ENCODE results near the gene TAB3. TPM values are rescaled to one million over a fixed set of nuclear protein-coding genes. Genes with fewer than 3 reads are reported as not detected.

Gene TAB3
- total and polyA plus RNA-seq, 9 of the 15 experiments (the other 6 are each of a cell fraction or from before 2014, with no cell fraction given) = 2.4 to 31.1 (median 15.5) TPM

DNA sequence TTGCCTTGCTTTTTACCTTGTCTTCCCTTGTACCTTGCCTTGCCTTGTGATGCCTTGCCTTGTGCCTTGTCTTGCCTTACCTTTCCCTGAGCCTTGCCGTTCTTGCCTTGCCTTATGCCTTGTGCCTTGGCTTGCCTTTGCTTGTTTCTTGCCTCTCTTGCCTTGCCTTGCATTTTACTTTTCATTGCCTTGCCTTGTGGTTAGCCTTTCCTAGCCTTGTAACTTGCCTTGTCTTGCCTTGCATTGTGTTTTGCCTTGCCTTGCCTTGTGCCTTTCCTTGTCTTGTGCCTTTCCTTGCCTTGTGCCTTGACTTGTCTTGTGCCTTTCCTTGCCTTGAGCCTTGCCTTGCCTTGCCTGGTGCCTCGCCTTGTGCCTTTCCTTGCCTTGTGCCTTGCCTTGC lies 84.6 kb downstream of the TAB3 start (continued):
- no peak for TF ChIP-seq TBP (optimal IDR thresholded peaks at IDR 0.05; ENCODE audit: low read depth, low read length)
- TF ChIP-seq ZNF24 (IDR thresholded peaks at IDR 0.05) = no peak
- TF ChIP-seq USF2 (CRISPR knock-in tag; IDR thresholded peaks at IDR 0.05) = no peak

DNA sequence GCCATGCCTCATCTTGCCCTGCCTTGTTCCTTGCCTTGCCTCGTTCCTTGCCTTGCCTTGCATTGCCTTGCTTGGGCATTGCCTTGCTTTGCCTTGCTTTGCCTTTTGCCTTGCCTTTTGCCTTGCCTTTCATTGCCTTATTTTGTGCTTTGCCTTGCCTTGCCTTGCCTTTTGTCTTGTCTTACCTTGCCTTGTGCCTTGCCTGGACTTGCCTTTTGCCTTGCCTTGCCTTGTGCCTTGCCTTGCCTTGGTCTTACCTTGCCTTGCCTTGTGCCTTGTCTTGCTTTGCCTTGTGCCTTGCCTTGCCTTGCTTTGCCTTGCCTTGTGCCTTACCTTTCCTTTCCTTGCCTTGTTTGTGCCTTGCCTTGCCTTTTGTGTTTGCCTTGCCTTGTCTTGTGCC lies 88.2 kb downstream of the TAB3 start:
- no peaks in the 10 kb centered on the region for H3K9me3 ChIP-seq (replicated peaks; ENCODE audit: control insufficient read depth, insufficient read depth, low read depth, low read length)
- no peaks in the 10 kb centered on the region for H3K36me3 ChIP-seq (ENCODE audit: control insufficient read depth, insufficient read depth, low read length)
- H3K79me2 ChIP-seq (ENCODE audit: control insufficient read depth, insufficient read depth, low read length) = no peaks in the 10 kb centered on the region
- H3K9me1 ChIP-seq (ENCODE audit: control insufficient read depth, insufficient read depth, low read length) = no peaks in the 10 kb centered on the region
- no peak overlapping the region for H3K27ac ChIP-seq (ENCODE audit: extremely low read depth, low read depth, low read length)
- ATAC-seq (no peak), DNase-seq (ENCODE audit: extremely low read depth in 1 of 4, low spot score in 3 of 4) (no peak), FAIRE-seq (no peak)
- no TSS peak for BruUV-seq (replicated peaks)
- H3K4me1 ChIP-seq (replicated peaks in 1 of 2; ENCODE audit: control insufficient read depth in 2 of 2, insufficient read depth in 2 of 2, low read length in 2 of 2) = no peaks in the 10 kb centered on the region
- H3K4me2 ChIP-seq (ENCODE audit: insufficient read depth, low read length) = no peak overlapping the region
- CTCF ChIA-PET (ENCODE audit: low intra/inter-chr PET ratio) = no interaction called here
- TF ChIP-seq ATF1 (CRISPR knock-in tag; IDR thresholded peaks at IDR 0.05) (no peak), ATF1 (tag; IDR thresholded peaks at IDR 0.05) (no peak), SMAD3 (CRISPR knock-in tag; conservative IDR thresholded peaks at IDR 0.05) (no peak), IFI16 (CRISPR knock-in tag; IDR thresholded peaks at IDR 0.05) (no peak), TOE1 (IDR thresholded peaks at IDR 0.05; ENCODE audit: borderline replicate concordance) (no peak), TOE1 (CRISPR knock-in tag; IDR thresholded peaks at IDR 0.05; ENCODE audit: borderline replicate concordance, low read depth) (no peak), RBM25 (IDR thresholded peaks at IDR 0.05; ENCODE audit: low read depth, low read length, severe bottlenecking) (no peak), KAT8 (IDR thresholded peaks at IDR 0.05; ENCODE audit: low read depth) (no peak), DMBX1 (CRISPR knock-in tag; IDR thresholded peaks at IDR 0.05; ENCODE audit: borderline replicate concordance) (no peak), CEBPZ (IDR thresholded peaks at IDR 0.05; ENCODE audit: borderline replicate concordance, low read depth, low read length) (no peak)
- intact Hi-C loops (cut with micrococcal nuclease) = no loop called here
- WGBS (ENCODE audit: insufficient coverage, low coverage, missing lambda C conversion rate) = 0% methylated on average over 1 of the region's 1 CpG
- H3K4me3 ChIP-seq = no peak overlapping the region
- H3K9ac ChIP-seq (ENCODE audit: insufficient read depth in 1 of 2, low read depth in 2 of 2, low read length in 2 of 2) = no peak overlapping the region
- H3K27me3 ChIP-seq (ENCODE audit: control insufficient read depth in 2 of 2, insufficient read depth in 2 of 2, low read length in 2 of 2) = no peaks in the 10 kb centered on the region
- no peaks in the 10 kb centered on the region for H4K20me1 ChIP-seq (replicated peaks; ENCODE audit: control insufficient read depth, insufficient read depth, low read length)
- H2AFZ ChIP-seq (ENCODE audit: low read depth, low read length) = no peak overlapping the region
- POLR2A ChIA-PET = no interaction called here
- in situ Hi-C loops (cut with MboI) = no loop called here
